ENCODE measurements around the gene RRP7A. TPM values are rescaled to one million over a fixed set of nuclear protein-coding genes. Genes with fewer than 3 reads are reported as not detected.
A peak's percentile ranks its signal among the peaks of the same experiment; 100 is the strongest.
"Not testable (repeated sequence)": the region's sequence is repeated elsewhere in the genome, so short reads cannot be mapped to it uniquely, and the experiment has no call there.

Gene RRP7A
- total RNA-seq, result 44.8 TPM
- long read RNA-seq, transcript RRP7A-201 (7 exons, 3,801 nt), result major isoform, 243 of 280 reads
- long read RNA-seq, partial matches to known transcripts, result 13 of 280 reads
- long read RNA-seq, other reads (novel, unspliced or antisense), result 24 of 280 reads

- DNase-seq (ENCODE audit: low spot score), result peak; percentile 95
These were observed at the start of gene RRP7A for GRCh38 chr22:42519525-42520401. RRP7A (minus strand) TSS chr22:42519796; CDS start chr22:42519786, 10 bp downstream.

DNA sequence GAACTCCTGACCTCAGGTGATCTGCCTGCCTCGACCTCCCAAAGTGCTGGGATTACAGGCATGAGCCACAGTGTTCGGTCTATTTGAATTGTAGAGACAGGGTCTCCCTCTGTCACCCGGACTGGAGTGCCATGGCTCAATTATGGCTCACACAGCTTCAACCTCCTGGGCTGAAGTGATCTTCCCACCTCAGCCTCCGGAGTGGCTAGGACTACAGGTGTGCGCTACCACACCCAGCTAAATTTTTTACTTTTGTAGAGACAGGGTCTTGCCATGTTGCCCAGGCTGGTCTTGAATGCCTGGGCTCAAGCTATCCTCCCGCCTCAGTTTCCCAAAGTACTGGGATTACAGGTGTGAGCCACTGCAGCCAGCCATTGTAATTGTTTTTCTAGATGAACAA lies 48.4 kb upstream of the RRP7A start:
- DNase-seq (ENCODE audit: low spot score), result not testable (repeated sequence)

DNA sequence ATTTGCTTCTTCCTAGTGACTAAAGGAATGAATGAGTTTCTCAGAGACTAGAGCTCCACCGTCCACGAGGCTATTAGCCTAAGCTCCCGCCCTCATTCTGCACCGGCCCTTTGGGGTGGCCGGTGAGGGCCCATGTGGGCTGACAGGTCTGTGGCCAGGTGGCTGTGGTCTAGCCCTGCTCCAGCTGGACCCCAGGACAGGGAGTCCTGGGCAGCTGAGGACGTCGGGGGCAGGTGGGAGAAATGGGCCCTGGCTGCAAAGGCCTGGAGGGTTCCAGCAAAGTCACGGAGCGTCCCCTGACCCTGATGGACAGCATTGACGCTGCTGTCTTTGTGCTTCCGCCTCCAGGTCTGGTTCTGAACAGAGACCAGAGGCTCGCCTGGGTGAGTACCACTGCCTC lies 46.4 kb upstream of the RRP7A start:
- no peak for DNase-seq (ENCODE audit: low spot score)

- DNase-seq (ENCODE audit: low spot score), result no peak
These were observed 45.1 kb upstream of the RRP7A start for GRCh38 chr22:42564699-42565098.

GRCh38 chr22:42563943-42564342 lies 44.3 kb upstream of the RRP7A start:
- DNase-seq (ENCODE audit: low spot score), result not testable (repeated sequence)

- no peak for DNase-seq (ENCODE audit: low spot score)
These were observed 43.1 kb upstream of the RRP7A start for GRCh38 chr22:42562684-42563083.

DNA sequence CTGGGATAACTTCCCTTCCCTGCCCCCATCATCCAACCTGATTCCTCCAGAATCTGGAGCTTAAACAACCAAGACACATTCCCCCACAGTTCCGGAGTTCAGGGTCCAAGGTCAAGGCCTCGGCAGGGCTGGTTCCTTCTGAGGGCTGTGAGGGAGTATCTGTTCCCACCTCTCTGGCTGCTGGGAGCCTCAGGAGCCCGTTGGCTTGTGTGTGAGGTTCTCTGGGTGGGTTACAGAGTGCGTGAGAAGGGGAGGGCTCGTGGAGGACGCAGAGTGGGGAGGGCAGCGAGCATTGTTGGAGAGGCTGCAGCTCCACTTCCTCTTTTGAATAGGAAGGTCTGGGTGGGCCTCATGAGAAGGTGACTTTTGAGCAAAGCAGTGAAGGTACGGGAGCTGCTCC lies 42.7 kb upstream of the RRP7A start:
- no peak for DNase-seq (ENCODE audit: low spot score)

GRCh38 chr22:42561856-42562255 lies 42.3 kb upstream of the RRP7A start:
- no peak for DNase-seq (ENCODE audit: low spot score)

DNA sequence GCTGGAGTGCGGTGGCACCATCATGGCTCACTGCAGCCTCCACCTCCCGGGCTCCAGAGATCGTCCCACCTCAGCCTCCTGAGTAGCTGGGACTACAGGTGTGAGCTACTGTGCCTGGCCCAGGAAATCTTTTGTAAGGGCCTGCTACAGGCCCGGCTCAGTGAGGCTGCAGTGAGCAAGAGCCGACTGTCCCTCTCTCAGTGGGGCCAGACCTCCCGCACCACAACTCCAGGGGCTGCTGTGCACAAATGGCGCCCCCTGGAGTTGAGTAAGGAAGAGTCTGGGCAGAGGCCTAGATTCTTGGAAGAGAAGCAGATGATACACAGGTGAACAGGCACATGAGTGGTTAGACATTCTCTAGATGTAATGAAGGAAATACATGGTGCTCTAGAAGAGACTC lies 41.2 kb upstream of the RRP7A start:
- DNase-seq (ENCODE audit: low spot score), result no peak

- no peak for DNase-seq (ENCODE audit: low spot score)
These were observed 40.8 kb upstream of the RRP7A start for GRCh38 chr22:42560381-42560780.

DNA sequence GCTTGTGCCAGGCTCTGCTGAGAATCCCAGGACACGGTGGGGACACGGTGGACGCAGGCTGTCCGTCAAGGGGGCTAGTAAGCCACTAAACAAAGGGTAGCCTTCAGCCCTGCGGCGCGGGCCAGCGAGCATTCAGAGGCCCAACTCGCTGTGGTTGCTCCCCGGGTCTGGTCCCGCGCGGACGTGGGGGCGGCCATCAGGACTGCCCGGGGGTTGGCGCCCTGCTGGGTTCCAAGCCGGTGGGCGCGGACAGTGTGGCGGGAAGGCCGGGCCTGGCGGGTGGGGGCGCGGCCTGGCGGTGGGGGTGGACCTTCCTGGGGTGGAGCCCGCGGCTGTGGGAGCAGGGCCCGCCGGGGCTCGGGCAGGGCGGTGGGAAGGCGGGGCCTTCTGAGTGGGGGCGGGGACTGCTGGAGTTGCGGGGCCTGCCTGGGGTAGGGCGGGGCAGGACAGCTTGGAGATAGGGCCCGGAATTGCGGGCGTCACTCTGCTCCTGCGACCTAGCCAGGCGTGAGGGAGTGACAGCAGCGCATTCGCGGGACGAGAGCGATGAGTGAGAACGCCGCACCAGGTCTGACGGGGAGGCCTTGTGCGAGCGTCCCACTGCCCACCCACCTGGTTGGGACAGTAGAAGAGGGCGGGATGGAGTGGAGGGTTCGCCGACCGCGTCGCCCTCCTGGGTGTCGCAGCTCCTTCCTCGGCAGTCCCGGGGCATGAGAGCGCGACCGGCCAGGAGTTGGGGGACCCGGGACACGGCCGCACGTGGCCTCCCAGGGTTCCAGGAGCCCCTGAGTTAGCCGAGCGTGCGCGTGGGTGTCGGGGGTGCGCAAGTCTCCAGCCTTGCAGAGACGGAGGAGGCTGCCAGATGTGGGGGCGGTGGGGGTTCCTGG lies 34.1 kb upstream of the RRP7A start, which contains the start of gene SERHL2:
SERHL2 (plus strand) TSS at position 482 of the 887 bp plus-strand sequence; CDS start at position 547, 65 bp downstream.
- peak; percentile 94 for DNase-seq (ENCODE audit: low spot score)

DNA sequence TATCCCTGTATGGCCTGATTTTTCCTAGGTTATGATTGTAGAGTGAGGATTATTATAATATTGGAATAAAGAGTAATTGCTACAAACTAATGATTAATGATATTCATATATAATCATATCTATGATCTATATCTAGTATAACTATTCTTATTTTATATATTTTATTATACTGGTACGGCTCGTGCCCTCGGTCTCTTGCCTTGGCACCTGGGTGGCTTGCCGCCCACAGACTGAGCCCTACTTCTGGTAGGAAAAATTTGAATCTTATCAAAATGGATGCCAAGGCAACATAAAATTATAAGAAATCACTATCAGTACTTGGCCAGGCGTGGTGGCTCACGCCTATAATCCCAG lies 32.7 kb upstream of the RRP7A start:
- DNase-seq (ENCODE audit: low spot score), result not testable (repeated sequence)

- DNase-seq (ENCODE audit: low spot score), result no peak
These were observed 29.9 kb upstream of the RRP7A start for GRCh38 chr22:42549331-42550060.

GRCh38 chr22:42548597-42549330 lies 29.2 kb upstream of the RRP7A start:
- no peak for DNase-seq (ENCODE audit: low spot score)

GRCh38 chr22:42548126-42548525 lies 28.5 kb upstream of the RRP7A start:
- not testable (repeated sequence) for DNase-seq (ENCODE audit: low spot score)

- no peak for DNase-seq (ENCODE audit: low spot score)
These were observed 28.0 kb upstream of the RRP7A start for GRCh38 chr22:42547562-42547961.

DNA sequence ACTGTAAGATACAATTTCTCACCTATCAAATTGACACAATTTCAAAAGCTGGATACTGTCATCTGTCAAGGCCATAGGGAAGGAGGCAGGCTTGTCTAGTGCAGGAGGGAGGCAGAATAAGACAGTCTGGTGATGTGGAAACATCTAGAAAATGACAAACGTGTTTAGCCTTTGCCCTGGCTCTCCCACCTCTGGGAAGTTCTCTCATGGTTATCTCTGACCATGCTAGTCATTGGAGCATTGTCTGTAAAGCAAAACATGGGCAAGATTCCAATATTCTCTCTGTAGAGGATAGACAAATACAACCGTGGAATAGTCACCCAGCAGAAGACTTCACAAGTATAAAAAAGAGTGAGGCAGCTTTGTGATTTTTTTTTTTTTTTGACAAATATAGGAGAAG lies 25.1 kb upstream of the RRP7A start:
- DNase-seq (ENCODE audit: low spot score), result no peak

GRCh38 chr22:42539236-42539771 lies 19.7 kb upstream of the RRP7A start:
- DNase-seq (ENCODE audit: low spot score), result not testable (repeated sequence)

DNA sequence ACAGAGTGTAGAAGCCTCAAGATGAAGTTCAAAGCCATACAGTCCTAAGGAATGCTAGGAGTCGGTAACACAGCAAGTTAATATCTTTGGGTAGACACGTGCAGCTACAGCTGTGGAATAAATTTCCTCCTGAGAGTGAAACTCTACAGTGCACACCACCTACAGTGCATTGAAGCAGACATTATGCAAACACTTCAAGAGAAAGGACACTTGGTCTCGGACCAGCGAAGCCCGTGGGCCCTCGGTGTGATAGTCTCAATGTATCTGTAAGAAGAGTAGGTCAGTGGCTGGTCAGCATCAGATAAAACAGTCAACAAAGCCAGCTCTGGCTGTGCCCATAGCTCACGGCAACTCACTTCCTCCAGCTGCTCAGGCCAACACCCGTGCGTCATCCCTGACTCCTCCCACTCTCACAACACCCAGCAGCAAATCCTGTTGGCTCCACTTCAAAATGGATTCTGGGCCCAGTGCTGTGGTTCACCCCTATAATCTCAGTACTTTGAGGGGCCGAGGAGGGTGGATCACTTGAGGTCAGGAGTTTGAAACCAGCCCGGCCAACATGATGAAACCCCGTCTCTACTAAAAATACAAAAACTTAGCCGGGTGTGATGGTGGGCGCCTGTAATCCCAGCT lies 17.7 kb upstream of the RRP7A start:
- not testable (repeated sequence) for DNase-seq (ENCODE audit: low spot score)

DNA sequence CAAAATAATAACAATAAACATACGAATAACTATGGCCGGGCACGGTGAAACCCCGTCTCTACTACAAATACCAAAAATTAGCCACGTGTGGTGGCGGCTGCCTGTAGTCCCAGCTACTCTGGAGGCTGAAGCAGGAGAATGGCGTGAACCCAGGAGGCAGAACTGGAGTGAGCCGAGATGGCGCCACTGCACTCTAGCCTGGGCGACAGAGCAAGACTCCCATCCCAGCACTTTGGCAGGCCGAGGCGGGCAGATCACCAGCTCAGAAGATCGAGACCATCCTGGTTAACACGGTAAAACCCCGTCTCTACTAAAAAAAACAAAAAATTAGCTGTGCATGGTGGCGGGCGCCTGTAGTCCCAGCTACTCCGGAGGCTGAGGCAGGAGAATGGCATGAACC lies 17.0 kb upstream of the RRP7A start:
- not testable (repeated sequence) for DNase-seq (ENCODE audit: low spot score)
